ENCODE measurements around the gene TEX13C.

DNA sequence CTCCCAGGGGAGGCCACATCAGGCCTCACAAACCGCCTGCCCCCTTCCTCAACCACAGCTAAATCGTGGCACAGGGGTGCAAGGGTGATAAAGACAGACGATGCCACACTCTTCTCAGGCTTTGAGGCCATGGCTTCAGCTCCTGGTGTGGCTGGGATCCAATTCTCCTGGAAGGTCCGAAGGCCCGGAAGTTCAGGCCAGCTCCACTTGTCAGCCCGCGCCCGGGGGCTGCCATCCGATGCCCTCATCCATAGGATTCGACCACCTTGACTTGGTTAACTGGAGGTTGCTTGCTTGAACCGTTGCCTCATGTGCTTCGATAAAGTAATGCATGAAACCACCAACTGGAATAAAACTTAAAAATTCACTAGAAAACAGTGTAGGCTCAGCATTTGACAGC, 8.2 kb downstream of the TEX13C start:
- TF ChIP-seq, protein P1, sequence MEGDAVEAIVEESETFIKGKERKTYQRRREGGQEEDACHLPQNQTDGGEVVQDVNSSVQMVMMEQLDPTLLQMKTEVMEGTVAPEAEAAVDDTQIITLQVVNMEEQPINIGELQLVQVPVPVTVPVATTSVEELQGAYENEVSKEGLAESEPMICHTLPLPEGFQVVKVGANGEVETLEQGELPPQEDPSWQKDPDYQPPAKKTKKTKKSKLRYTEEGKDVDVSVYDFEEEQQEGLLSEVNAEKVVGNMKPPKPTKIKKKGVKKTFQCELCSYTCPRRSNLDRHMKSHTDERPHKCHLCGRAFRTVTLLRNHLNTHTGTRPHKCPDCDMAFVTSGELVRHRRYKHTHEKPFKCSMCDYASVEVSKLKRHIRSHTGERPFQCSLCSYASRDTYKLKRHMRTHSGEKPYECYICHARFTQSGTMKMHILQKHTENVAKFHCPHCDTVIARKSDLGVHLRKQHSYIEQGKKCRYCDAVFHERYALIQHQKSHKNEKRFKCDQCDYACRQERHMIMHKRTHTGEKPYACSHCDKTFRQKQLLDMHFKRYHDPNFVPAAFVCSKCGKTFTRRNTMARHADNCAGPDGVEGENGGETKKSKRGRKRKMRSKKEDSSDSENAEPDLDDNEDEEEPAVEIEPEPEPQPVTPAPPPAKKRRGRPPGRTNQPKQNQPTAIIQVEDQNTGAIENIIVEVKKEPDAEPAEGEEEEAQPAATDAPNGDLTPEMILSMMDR (IDR thresholded peaks at IDR 0.05): no peak
- no peak for TF ChIP-seq POLR2A (IDR thresholded peaks at IDR 0.05)
